ENCODE results near the gene EDIL3.
"Not testable (repeated sequence)": the region's sequence is repeated elsewhere in the genome, so short reads cannot be mapped to it uniquely, and the experiment has no call there.

Gene EDIL3

GRCh38 chr5:84378961-84379360, 5.7 kb downstream of the EDIL3 start:
- no peak for DNase-seq (ENCODE audit: low spot score)

- no peak for DNase-seq (ENCODE audit: low spot score)
Measured at GRCh38 chr5:84378420-84378819, 6.3 kb downstream of the EDIL3 start.

- no peak for DNase-seq (ENCODE audit: low spot score)
Measured at GRCh38 chr5:84376346-84376745, 8.3 kb downstream of the EDIL3 start.

GRCh38 chr5:84374568-84374967, 10.1 kb downstream of the EDIL3 start:
- no peak for DNase-seq (ENCODE audit: low spot score)

- DNase-seq (ENCODE audit: low spot score): no peak
Measured at GRCh38 chr5:84373506-84373905, 11.2 kb downstream of the EDIL3 start.

- no peak for DNase-seq (ENCODE audit: low spot score)
Measured at GRCh38 chr5:84372066-84372695, 12.5 kb downstream of the EDIL3 start.

GRCh38 chr5:84370176-84370575, 14.5 kb downstream of the EDIL3 start:
- no peak for DNase-seq (ENCODE audit: low spot score)

GRCh38 chr5:84364043-84364442, 20.6 kb downstream of the EDIL3 start:
- no peak for DNase-seq (ENCODE audit: low spot score)

- DNase-seq (ENCODE audit: low spot score): no peak
Measured at GRCh38 chr5:84362061-84362720, 22.5 kb downstream of the EDIL3 start.

- no peak for DNase-seq (ENCODE audit: low spot score)
Measured at GRCh38 chr5:84361572-84361971, 23.1 kb downstream of the EDIL3 start.

GRCh38 chr5:84360056-84360455, 24.6 kb downstream of the EDIL3 start:
- DNase-seq (ENCODE audit: low spot score): no peak

GRCh38 chr5:84354101-84354500, 30.6 kb downstream of the EDIL3 start:
- DNase-seq (ENCODE audit: low spot score): no peak

- DNase-seq (ENCODE audit: low spot score): no peak
Measured at GRCh38 chr5:84344788-84345187, 39.9 kb downstream of the EDIL3 start.

GRCh38 chr5:84343171-84343570, 41.5 kb downstream of the EDIL3 start:
- DNase-seq (ENCODE audit: low spot score): no peak

- DNase-seq (ENCODE audit: low spot score): no peak
Measured at GRCh38 chr5:84332106-84332505, 52.6 kb downstream of the EDIL3 start.

- DNase-seq (ENCODE audit: low spot score): no peak
Measured at GRCh38 chr5:84327591-84327990, 57.1 kb downstream of the EDIL3 start.

- DNase-seq (ENCODE audit: low spot score): no peak
Measured at GRCh38 chr5:84322646-84323045, 62.0 kb downstream of the EDIL3 start.

GRCh38 chr5:84317826-84318225, 66.9 kb downstream of the EDIL3 start:
- not testable (repeated sequence) for DNase-seq (ENCODE audit: low spot score)

- not testable (repeated sequence) for DNase-seq (ENCODE audit: low spot score)
Measured at GRCh38 chr5:84312280-84312679, 72.4 kb downstream of the EDIL3 start.

- not testable (repeated sequence) for DNase-seq (ENCODE audit: low spot score)
Measured at GRCh38 chr5:84309850-84310249, 74.8 kb downstream of the EDIL3 start.

- DNase-seq (ENCODE audit: low spot score): no peak
Measured at GRCh38 chr5:84306601-84307000, 78.1 kb downstream of the EDIL3 start.

- no peak for DNase-seq (ENCODE audit: low spot score)
Measured at GRCh38 chr5:84304599-84304998, 80.1 kb downstream of the EDIL3 start.

- DNase-seq (ENCODE audit: low spot score): no peak
Measured at GRCh38 chr5:84303315-84303714, 81.4 kb downstream of the EDIL3 start.

- no peak for DNase-seq (ENCODE audit: low spot score)
Measured at GRCh38 chr5:84301535-84301934, 83.1 kb downstream of the EDIL3 start.

Measured in CD4-positive, alpha-beta T cell treated with Interleukin-6 at 100 ng/mL for 8 hours (primary cell).